GM23248 (cell line): ENCODE data around the gene RPS6KB2.

Source experiments
- EZH2 ChIP-seq: fragments of 200-600 bp; sonication (generic); IDR thresholded peaks from 2 replicates; pipeline ENCODE4 v1.6.1; 2018; ENCODE audit warnings: antibody characterized with exemption, mild to moderate bottlenecking; ENCODE audit not compliant: insufficient read depth, poor library complexity, severe bottlenecking
- EZH2phosphoT487 ChIP-seq: fragments of 200-600 bp; sonication (generic); IDR thresholded peaks from 2 replicates; pipeline ENCODE4 v1.6.1; 2018; ENCODE audit warnings: antibody characterized with exemption, moderate library complexity, mild to moderate bottlenecking, low read depth; ENCODE audit not compliant: insufficient read depth

- no peak for TF ChIP-seq EZH2
- TF ChIP-seq EZH2phosphoT487 = no peak
These were observed 4.2 kb upstream of the RPS6KB2 start for GRCh38 chr11:67423891-67424613.
